Neural cell (in vitro differentiated cells): ENCODE results near the gene NEFH. TPM values are rescaled to one million over a fixed set of nuclear protein-coding genes. Genes with fewer than 3 reads are reported as not detected.

Experiments used
- H2AFZ ChIP-seq: fragments of 200-600, 300-800 bp; sonication (generic), shearing (Covaris generic); 2 replicates; pipeline ENCODE4 v1.6.0; 2014; ENCODE audit warnings: low read depth, mild to moderate bottlenecking, antibody characterized with exemption, low read length, moderate library complexity
- H3F3A ChIP-seq: fragments of 200-600 bp; shearing (Covaris generic); 2 replicates; pipeline ENCODE4 v1.6.1; 2016; ENCODE audit warnings: mild to moderate bottlenecking, moderate library complexity, mixed read lengths, antibody characterized with exemption, low read length; ENCODE audit not compliant: insufficient read depth, poor library complexity, severe bottlenecking
- H3K27ac ChIP-seq: fragments of 200-600, 300-800 bp; sonication (generic), shearing (Covaris generic); 2 replicates; pipeline ENCODE4 v1.5.1; 2014; ENCODE audit warnings: mild to moderate bottlenecking, low read length, moderate library complexity
- H3K27me3 ChIP-seq: fragments of 300-800, 200-600 bp; sonication (generic), shearing (Covaris generic); 2 replicates; pipeline ENCODE4 v1.6.0; 2014; ENCODE audit warnings: mild to moderate bottlenecking, low read depth, low read length, moderate library complexity; ENCODE audit not compliant: insufficient read depth
- H3K36me3 ChIP-seq: fragments of 300-800, 200-600 bp; sonication (generic), shearing (Covaris generic); 2 replicates; pipeline ENCODE4 v1.5.1; 2014; ENCODE audit warnings: mild to moderate bottlenecking, antibody characterized with exemption, low read length, moderate library complexity; ENCODE audit not compliant: insufficient read depth
- H3K4me2 ChIP-seq: fragments of 300-800, 200-600 bp; sonication (generic), shearing (Covaris generic); 2 replicates; pipeline ENCODE4 v1.6.0; 2014; ENCODE audit warnings: mild to moderate bottlenecking, low read length
- H3K4me3 ChIP-seq: fragments of 300-800, 200-600 bp; sonication (generic), shearing (Covaris generic); 2 replicates; pipeline ENCODE4 v1.5.1; 2014; ENCODE audit warnings: mild to moderate bottlenecking, low read length, moderate library complexity
- H3K79me2 ChIP-seq: fragments of 200-600 bp; shearing (Covaris generic); replicated peaks from 2 replicates; pipeline ENCODE4 v1.6.0; 2014; ENCODE audit warnings: mild to moderate bottlenecking, low read length, moderate library complexity; ENCODE audit not compliant: insufficient read depth
- H3K9ac ChIP-seq: fragments of 300-800, 200-600 bp; sonication (generic), shearing (Covaris generic); 2 replicates; pipeline ENCODE4 v1.6.1; 2016; ENCODE audit warnings: mild to moderate bottlenecking, low read length, mixed read lengths
- H3K9me2 ChIP-seq: fragments of 200-600 bp; shearing (Covaris generic); 2 replicates; pipeline ENCODE4 v1.6.1; 2016; ENCODE audit warnings: mild to moderate bottlenecking, low read length, mixed read lengths; ENCODE audit not compliant: insufficient read depth
- H3K9me3 ChIP-seq: fragments of 200-600, 300-800 bp; sonication (generic), shearing (Covaris generic); 2 replicates; pipeline ENCODE4 v1.6.1; 2016; ENCODE audit warnings: mild to moderate bottlenecking, mixed run types, low read length, moderate library complexity, mixed read lengths
- H4K20me1 ChIP-seq: fragments of 200-600 bp; shearing (Covaris generic); 2 replicates; pipeline ENCODE4 v1.6.1; 2016; ENCODE audit warnings: mild to moderate bottlenecking, mixed run types; ENCODE audit not compliant: insufficient read depth
- EP300 ChIP-seq: fragments of 450-650 bp; conservative IDR thresholded peaks from 2 replicates; pipeline ENCODE4 v1.6.1; 2014; ENCODE audit warnings: antibody characterized with exemption, mild to moderate bottlenecking, moderate library complexity; ENCODE audit not compliant: poor library complexity, severe bottlenecking
- EZH2 ChIP-seq: fragments of 200-600, 300-800 bp; shearing (Covaris generic), sonication (generic); IDR thresholded peaks from 2 replicates; pipeline ENCODE4 v1.6.1; 2014; ENCODE audit warnings: antibody characterized with exemption, low read length, borderline replicate concordance, mild to moderate bottlenecking; ENCODE audit not compliant: insufficient read depth, poor library complexity, severe bottlenecking
- MXI1 ChIP-seq: fragments of 450-650 bp; conservative IDR thresholded peaks from 2 replicates; pipeline ENCODE4 v1.6.1; 2014; ENCODE audit warnings: antibody characterized with exemption, mild to moderate bottlenecking; ENCODE audit not compliant: poor library complexity, severe bottlenecking
- POLR2AphosphoS5 ChIP-seq: IDR thresholded peaks from 2 replicates; pipeline ENCODE4 v1.6.1; 2012
- RAD21 ChIP-seq: fragments of 450-650 bp; conservative IDR thresholded peaks from 2 replicates; pipeline ENCODE4 v1.6.1; 2014; ENCODE audit warnings: antibody characterized with exemption, mild to moderate bottlenecking, moderate library complexity
- REST ChIP-seq: IDR thresholded peaks from 2 replicates; pipeline ENCODE4 v1.6.1; 2012; ENCODE audit warnings: borderline replicate concordance
- SMC3 ChIP-seq: fragments of 450-650 bp; conservative IDR thresholded peaks from 2 replicates; pipeline ENCODE4 v1.6.1; 2014; ENCODE audit warnings: antibody characterized with exemption, mild to moderate bottlenecking, moderate library complexity; ENCODE audit not compliant: poor library complexity
- TAF1 ChIP-seq: IDR thresholded peaks from 2 replicates; pipeline ENCODE4 v1.6.1; 2012; ENCODE audit warnings: low read depth
- polyA plus RNA-seq: library from polyadenylated mRNA; depleted of rRNA; stranded (reverse); fragments of >200 nt; gene quantifications from 2 replicates; pipeline ENCODE4 v1.2.3, GENCODE V29; 2014
- TF ChIP-seq, protein P1 (sequence below): fragments of 450-650 bp; IDR thresholded peaks from 2 replicates; pipeline ENCODE4 v1.5.1; 2014; ENCODE audit warnings: antibody characterized with exemption, mild to moderate bottlenecking, moderate library complexity; ENCODE audit not compliant: poor library complexity, severe bottlenecking

Gene NEFH
- polyA plus RNA-seq, 1 donor from 2014 or later: 0.05 TPM

DNA sequence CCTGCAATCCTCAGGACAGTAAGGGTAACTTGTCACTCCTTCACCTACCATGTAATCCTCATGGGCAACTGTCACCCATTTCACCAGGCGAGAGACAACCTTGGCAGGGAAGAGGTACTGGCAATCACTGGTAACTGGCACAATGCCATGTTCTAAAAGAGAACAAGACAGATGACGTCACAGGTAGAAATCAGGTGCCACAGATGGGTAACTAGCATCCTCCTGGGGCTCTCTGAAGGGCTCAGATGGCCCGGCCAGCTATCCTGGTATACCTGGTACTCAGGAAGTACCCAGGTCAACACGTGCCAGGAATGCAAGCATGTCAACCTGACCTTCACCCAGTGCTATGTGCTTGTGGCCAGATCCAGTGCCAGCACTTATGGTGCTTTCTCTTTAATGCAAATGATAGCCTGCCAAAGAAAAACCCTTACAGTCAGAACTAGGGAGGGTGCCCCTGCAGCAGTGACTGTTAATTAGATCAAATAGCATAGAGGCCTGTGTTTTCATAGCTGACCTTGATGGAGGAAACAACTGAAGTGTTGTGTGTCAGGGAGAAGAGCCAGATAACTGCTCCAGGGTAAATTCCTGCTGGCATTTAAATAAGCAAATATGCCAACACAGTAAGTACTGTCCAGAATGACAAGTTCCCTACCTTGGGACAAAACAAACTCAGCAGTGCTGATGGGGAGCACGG is 37.3 kb downstream of the NEFH start:
- TF ChIP-seq REST (no peak), POLR2AphosphoS5 (no peak), RAD21 (no peak), TAF1 (no peak), MXI1 (no peak), EZH2 (no peak), EP300 (no peak), SMC3 (no peak)
- TF ChIP-seq, protein P1, sequence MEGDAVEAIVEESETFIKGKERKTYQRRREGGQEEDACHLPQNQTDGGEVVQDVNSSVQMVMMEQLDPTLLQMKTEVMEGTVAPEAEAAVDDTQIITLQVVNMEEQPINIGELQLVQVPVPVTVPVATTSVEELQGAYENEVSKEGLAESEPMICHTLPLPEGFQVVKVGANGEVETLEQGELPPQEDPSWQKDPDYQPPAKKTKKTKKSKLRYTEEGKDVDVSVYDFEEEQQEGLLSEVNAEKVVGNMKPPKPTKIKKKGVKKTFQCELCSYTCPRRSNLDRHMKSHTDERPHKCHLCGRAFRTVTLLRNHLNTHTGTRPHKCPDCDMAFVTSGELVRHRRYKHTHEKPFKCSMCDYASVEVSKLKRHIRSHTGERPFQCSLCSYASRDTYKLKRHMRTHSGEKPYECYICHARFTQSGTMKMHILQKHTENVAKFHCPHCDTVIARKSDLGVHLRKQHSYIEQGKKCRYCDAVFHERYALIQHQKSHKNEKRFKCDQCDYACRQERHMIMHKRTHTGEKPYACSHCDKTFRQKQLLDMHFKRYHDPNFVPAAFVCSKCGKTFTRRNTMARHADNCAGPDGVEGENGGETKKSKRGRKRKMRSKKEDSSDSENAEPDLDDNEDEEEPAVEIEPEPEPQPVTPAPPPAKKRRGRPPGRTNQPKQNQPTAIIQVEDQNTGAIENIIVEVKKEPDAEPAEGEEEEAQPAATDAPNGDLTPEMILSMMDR: no peak
- Histone ChIP-seq H2AFZ (no peak overlapping the region), H3K27me3 (no peaks in the 10 kb centered on the region), H3K4me3 (no peak overlapping the region), H3K79me2 (no peaks in the 10 kb centered on the region), H3K9me3 (no peaks in the 10 kb centered on the region), H3K9me2 (no peaks in the 10 kb centered on the region), H3K9ac (no peak overlapping the region), H3K27ac (no peak overlapping the region), H3K36me3 (no peaks in the 10 kb centered on the region), H3K4me2 (no peak overlapping the region), H4K20me1 (no peaks in the 10 kb centered on the region), H3F3A (no peaks in the 10 kb centered on the region)

- H3K36me3 ChIP-seq: peaks cover 2% of the 10 kb centered on the region
These were observed 38.4 kb downstream of the NEFH start for GRCh38 chr22:29518427-29518826.

More at GRCh38 chr22:29518427-29518826, 38.4 kb downstream of the NEFH start:
- H3K4me2 ChIP-seq: no peak overlapping the region
- H4K20me1 ChIP-seq: no peaks in the 10 kb centered on the region
- no peak overlapping the region for H2AFZ ChIP-seq
- H3K9me2 ChIP-seq: no peaks in the 10 kb centered on the region
- TF ChIP-seq TAF1: no peak
- TF ChIP-seq SMC3: no peak
- no peak for TF ChIP-seq EZH2
- TF ChIP-seq REST: no peak
- no peak for TF ChIP-seq MXI1
- no peak for TF ChIP-seq EP300
- TF ChIP-seq, protein P1: no peak
- TF ChIP-seq POLR2AphosphoS5: no peak
- H3F3A ChIP-seq: no peaks in the 10 kb centered on the region
- no peak overlapping the region for H3K9ac ChIP-seq
- H3K9me3 ChIP-seq: no peaks in the 10 kb centered on the region
- H3K4me3 ChIP-seq: no peak overlapping the region
- no peaks in the 10 kb centered on the region for H3K27me3 ChIP-seq
- no peak overlapping the region for H3K27ac ChIP-seq
- H3K79me2 ChIP-seq: no peaks in the 10 kb centered on the region
